DOHH2 (cell line): ENCODE results near the gene MT1M.

Experiments
- H3F3A ChIP-seq: fragments of 200-600 bp; sonication (generic), shearing (Covaris generic); 2 replicates; pipeline ENCODE4 v1.6.0; 2016; ENCODE audit warnings: antibody characterized with exemption, mild to moderate bottlenecking; ENCODE audit not compliant: control insufficient read depth, insufficient read depth
- H3K27ac ChIP-seq: fragments of 200-600 bp; sonication (generic); 2 replicates; pipeline ENCODE4 v1.5.1; 2014; ENCODE audit warnings: low read depth, mild to moderate bottlenecking, low read length, moderate library complexity
- H3K27me3 ChIP-seq: fragments of 200-600 bp; sonication (generic); 2 replicates; pipeline ENCODE4 v1.6.1; 2014; ENCODE audit warnings: mild to moderate bottlenecking, low read length, mixed read lengths; ENCODE audit not compliant: control insufficient read depth
- H3K36me3 ChIP-seq: fragments of 200-600 bp; sonication (generic); 2 replicates; pipeline ENCODE4 v1.6.1; 2014; ENCODE audit warnings: mild to moderate bottlenecking, low read length, moderate library complexity, mixed read lengths; ENCODE audit not compliant: control insufficient read depth
- H3K4me1 ChIP-seq: fragments of 200-600 bp; sonication (generic); 2 replicates; pipeline ENCODE4 v1.6.1; 2014; ENCODE audit warnings: mild to moderate bottlenecking, low read length, mixed read lengths; ENCODE audit not compliant: control insufficient read depth
- H3K4me2 ChIP-seq: fragments of 200-600 bp; sonication (generic); 2 replicates; pipeline ENCODE4 v1.6.0; 2014; ENCODE audit warnings: mild to moderate bottlenecking, low read length, moderate library complexity
- H3K4me3 ChIP-seq: fragments of 200-600 bp; sonication (generic); 2 replicates; pipeline ENCODE4 v1.5.1; 2014; ENCODE audit warnings: mild to moderate bottlenecking, low read length, mixed read lengths
- H3K79me2 ChIP-seq: fragments of 200-600 bp; sonication (generic); 2 replicates; pipeline ENCODE4 v1.6.1; 2014; ENCODE audit warnings: mild to moderate bottlenecking, low read length, mixed read lengths; ENCODE audit not compliant: control insufficient read depth
- H3K9me2 ChIP-seq: fragments of 200-600 bp; sonication (generic); replicated peaks from 2 replicates; pipeline ENCODE4 v1.6.1; 2014; ENCODE audit warnings: mild to moderate bottlenecking, low read length, mixed read lengths; ENCODE audit not compliant: control insufficient read depth
- H3K9me3 ChIP-seq: fragments of 200-600 bp; sonication (generic); 2 replicates; pipeline ENCODE4 v1.6.1; 2014; ENCODE audit warnings: antibody characterized with exemption, low read length, mixed read lengths; ENCODE audit not compliant: control insufficient read depth, insufficient read depth
- H4K20me1 ChIP-seq: fragments of 200-600 bp; sonication (generic); 2 replicates; pipeline ENCODE4 v1.6.0; 2014; ENCODE audit warnings: low read depth, mild to moderate bottlenecking, antibody characterized with exemption, low read length, moderate library complexity; ENCODE audit not compliant: control insufficient read depth, insufficient read depth
- EZH2phosphoT487 ChIP-seq: fragments of 200-600 bp; sonication (generic); IDR thresholded peaks from 2 replicates; pipeline ENCODE4 v1.6.1; 2017; ENCODE audit warnings: borderline replicate concordance, mild to moderate bottlenecking, antibody characterized with exemption, low read length, moderate library complexity, mixed read lengths
- TF ChIP-seq, protein P1 (sequence below): fragments of 200-600 bp; sonication (generic); IDR thresholded peaks from one replicate; pipeline ENCODE4 v1.5.1; 2014; ENCODE audit warnings: antibody characterized with exemption, mild to moderate bottlenecking, low read depth, low read length; ENCODE audit not compliant: poor library complexity, severe bottlenecking

MT1M gene

DNA sequence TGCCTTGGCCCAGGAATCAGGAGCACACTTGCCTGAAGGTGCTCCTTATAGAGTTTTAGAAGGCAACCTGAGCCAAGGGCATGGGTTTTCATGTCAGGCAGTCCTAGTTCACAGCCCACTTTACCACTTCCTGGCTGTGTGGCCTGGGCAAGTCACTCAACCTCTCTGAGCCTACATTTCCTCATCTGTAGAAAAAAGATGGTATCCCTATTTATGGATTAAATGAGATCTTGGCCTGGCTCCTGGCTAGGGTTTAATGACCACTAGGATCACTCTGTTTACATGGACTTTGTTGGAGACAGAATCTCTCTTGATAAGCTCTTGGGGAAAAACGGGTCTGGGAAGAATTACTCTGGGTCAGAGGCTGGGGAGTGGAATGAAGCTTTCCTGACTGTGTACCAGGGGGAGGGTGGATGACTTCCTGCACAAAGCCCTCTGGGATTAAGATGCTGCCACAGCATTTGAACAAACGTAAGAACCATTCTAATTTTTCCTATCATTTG, 21.8 kb upstream of the MT1M start:
- Histone ChIP-seq H3K4me1 (peaks cover 27% of the 10 kb centered on the region), H3K27me3 (peaks cover 18% of the 10 kb centered on the region)

DNA sequence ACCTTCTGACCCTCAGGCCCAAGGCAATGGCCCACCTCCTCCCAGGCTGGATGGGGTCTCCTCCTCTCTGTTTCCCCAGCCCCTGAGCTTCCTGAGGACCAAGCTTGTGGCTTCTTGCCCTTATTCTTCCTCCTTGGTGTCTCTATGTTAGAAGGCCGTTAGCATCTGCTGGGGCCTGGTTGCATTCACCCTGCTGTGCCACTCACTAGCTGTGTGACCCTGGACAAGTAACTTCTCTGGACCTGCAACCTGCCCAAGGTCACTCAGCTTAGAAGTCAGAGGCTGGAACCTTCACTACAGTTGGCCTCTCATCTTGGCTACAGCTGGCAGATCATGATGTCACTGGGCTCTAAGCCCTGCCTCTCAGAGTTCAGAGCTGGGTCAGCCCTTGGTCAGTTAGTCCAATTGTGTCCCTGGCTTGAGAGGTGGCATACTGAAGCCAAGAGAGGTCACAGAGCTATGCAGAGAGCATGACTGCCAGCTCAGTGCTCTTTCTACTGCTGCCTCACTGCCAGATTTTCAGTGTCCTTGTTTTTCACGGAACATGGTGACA, 21.1 kb upstream of the MT1M start:
- Histone ChIP-seq H3K4me1 (peaks cover 27% of the 10 kb centered on the region), H3K9me2 (no peaks in the 10 kb centered on the region), H3K9me3 (no peaks in the 10 kb centered on the region), H3K36me3 (no peaks in the 10 kb centered on the region), H3K79me2 (no peaks in the 10 kb centered on the region), H3K4me2 (no peak overlapping the region), H3K27me3 (peaks cover 18% of the 10 kb centered on the region), H3K27ac (no peak overlapping the region), H3F3A (no peaks in the 10 kb centered on the region), H3K4me3 (no peak overlapping the region), H4K20me1 (no peaks in the 10 kb centered on the region)
- no peak for TF ChIP-seq EZH2phosphoT487
- TF ChIP-seq, protein P1, sequence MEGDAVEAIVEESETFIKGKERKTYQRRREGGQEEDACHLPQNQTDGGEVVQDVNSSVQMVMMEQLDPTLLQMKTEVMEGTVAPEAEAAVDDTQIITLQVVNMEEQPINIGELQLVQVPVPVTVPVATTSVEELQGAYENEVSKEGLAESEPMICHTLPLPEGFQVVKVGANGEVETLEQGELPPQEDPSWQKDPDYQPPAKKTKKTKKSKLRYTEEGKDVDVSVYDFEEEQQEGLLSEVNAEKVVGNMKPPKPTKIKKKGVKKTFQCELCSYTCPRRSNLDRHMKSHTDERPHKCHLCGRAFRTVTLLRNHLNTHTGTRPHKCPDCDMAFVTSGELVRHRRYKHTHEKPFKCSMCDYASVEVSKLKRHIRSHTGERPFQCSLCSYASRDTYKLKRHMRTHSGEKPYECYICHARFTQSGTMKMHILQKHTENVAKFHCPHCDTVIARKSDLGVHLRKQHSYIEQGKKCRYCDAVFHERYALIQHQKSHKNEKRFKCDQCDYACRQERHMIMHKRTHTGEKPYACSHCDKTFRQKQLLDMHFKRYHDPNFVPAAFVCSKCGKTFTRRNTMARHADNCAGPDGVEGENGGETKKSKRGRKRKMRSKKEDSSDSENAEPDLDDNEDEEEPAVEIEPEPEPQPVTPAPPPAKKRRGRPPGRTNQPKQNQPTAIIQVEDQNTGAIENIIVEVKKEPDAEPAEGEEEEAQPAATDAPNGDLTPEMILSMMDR: no peak

More for the DNA sequence above, 21.8 kb upstream of the MT1M start:
- no peak overlapping the region for H3K4me2 ChIP-seq
- no peak overlapping the region for H3K27ac ChIP-seq
- no peaks in the 10 kb centered on the region for H4K20me1 ChIP-seq
- TF ChIP-seq, protein P1: no peak
- TF ChIP-seq EZH2phosphoT487: no peak
- H3F3A ChIP-seq: no peaks in the 10 kb centered on the region
- H3K4me3 ChIP-seq: no peak overlapping the region
- no peaks in the 10 kb centered on the region for H3K36me3 ChIP-seq
- no peaks in the 10 kb centered on the region for H3K79me2 ChIP-seq
- H3K9me3 ChIP-seq: no peaks in the 10 kb centered on the region
- H3K9me2 ChIP-seq: no peaks in the 10 kb centered on the region

DNA sequence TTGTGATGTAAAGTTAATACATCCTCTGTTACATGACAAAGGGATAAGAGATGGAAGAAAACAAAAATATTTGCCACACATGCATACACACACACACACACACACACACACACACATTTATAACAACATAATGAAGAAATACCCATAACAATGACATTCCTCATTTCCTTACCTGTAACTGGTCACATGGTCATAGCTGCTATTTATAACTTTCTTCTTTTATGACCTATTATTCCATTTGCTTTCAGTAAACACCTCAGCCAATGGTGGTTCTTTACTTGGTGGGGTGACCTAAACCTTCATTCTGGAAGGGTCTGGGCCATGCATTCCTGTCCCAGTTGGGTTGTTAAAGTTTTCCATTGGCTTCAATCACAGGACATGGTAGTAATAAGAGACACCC, 18.8 kb upstream of the MT1M start:
- TF ChIP-seq EZH2phosphoT487: no peak
- TF ChIP-seq, protein P1: no peak
- Histone ChIP-seq H3K79me2 (no peaks in the 10 kb centered on the region), H3K27me3 (peaks cover 28% of the 10 kb centered on the region), H3K9me3 (no peaks in the 10 kb centered on the region), H3K9me2 (no peaks in the 10 kb centered on the region), H4K20me1 (no peaks in the 10 kb centered on the region), H3F3A (no peaks in the 10 kb centered on the region), H3K4me2 (no peak overlapping the region), H3K27ac (no peak overlapping the region), H3K36me3 (no peaks in the 10 kb centered on the region), H3K4me3 (no peak overlapping the region), H3K4me1 (peaks cover 23% of the 10 kb centered on the region)
